ENCODE measurements around the gene ENTPD6. TPM values are rescaled to one million over a fixed set of nuclear protein-coding genes. Genes with fewer than 3 reads are reported as not detected.
"Not testable (repeated sequence)": the region's sequence is repeated elsewhere in the genome, so short reads cannot be mapped to it uniquely, and the experiment has no call there.

ENTPD6 gene
- total RNA-seq, 1 experiment from 2014 or later: 211 TPM

- not testable (repeated sequence) for DNase-seq (ENCODE audit: low spot score)
Measured at GRCh38 chr20:25240851-25241658, 45.5 kb downstream of the ENTPD6 start.

- DNase-seq (ENCODE audit: low spot score): not testable (repeated sequence)
Measured at GRCh38 chr20:25241659-25241955, 46.1 kb downstream of the ENTPD6 start.

DNA sequence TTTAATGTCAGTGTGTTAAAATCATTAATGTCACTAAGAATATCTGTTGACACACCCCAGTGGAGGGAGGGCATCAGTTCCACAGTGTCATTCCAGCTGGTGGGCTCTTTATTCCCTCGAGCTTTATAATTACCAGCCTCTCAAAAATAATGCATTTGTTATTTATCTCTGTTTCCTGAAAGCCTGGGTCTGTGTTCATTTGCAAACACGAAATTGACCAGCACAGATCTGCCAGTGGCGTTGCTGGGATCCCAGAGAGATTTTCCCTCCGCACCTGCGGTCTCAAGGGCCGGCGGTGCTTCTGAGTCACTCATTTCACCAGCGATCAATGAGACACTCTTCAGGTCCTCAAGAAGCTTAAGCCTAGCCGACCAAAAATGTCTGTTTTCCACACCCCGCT is 46.7 kb downstream of the ENTPD6 start:
- no peak for DNase-seq (ENCODE audit: low spot score)

GRCh38 chr20:25243416-25243979 is 48.0 kb downstream of the ENTPD6 start:
- DNase-seq (ENCODE audit: low spot score): no peak

DNA sequence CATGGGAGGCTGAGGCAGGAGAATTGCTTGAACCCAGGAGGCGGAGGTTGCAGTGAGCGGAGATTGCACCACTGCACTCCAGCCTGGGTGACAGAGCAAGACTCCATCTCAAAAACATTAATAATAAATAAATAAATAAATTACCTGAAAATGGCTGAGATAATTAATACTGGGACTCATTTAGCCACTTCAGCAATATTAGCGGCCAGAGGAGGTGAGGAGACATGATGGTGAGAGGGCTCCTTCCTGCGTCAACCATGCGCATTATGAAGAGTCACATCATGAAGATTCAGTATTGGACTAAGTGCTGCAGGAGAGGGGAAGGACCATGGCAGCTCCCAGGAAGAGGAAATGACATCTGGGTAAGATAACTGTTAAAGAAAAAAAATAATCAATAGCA is 49.5 kb downstream of the ENTPD6 start:
- no peak for DNase-seq (ENCODE audit: low spot score)

DNA sequence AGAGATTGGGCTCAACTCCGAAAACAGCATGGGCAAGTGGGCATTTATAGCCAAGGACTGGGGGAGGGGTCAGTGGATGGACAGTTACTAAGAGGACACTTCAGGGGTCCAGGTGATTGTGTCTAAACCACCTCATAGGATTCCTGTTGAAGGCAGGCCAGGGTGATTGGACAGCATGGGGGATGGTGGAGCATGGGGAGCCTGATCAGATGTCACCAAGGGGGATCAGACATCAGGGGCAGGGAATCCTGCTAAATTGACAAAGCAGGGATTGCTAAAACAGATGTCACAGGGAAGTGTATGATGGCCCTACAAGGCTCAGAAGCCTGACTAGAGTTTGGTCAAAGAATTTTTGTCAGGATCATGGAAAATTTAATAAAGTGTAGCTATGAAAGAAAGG is 49.9 kb downstream of the ENTPD6 start:
- no peak for DNase-seq (ENCODE audit: low spot score)

DNA sequence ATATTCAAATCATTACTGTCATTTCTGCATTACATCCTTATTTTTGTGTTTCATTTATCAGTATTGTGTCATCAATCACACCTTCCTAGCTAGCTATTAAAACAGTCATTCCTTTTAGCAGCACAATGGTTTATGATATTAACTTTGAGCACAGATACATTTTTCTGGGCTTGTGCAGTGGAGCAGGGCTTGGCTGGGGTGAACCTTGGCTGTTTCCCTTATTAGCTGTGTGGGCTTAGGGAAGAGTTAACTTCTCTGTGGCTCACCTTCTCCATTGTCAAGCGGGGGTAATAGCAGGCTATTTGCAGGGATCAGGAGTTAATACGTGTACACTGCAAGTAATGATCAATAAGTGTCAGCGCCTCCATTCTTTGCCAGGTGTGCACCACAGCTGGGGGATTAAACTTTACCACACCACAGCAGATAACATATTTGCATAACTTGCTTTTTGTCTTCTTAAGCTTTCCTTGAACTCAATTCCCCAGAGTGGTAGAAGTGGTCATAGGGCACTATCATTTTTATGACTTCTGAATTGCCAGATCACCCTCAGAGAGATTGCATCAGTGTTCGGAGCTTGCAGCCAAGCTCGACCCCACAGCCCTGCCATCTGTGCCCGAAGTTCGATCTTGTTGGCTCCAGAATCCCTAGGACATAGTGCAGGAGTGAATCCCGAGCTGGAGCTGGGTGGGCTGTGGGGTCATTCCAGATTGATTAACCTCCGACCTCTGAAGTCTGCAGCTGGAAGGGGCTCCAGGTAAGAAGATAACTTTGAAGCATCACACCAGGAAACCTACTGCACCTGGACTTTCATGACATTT is 50.9 kb downstream of the ENTPD6 start:
- peak; percentile 52 for DNase-seq (ENCODE audit: low spot score)

GRCh38 chr20:25247000-25247517 is 51.5 kb downstream of the ENTPD6 start:
- DNase-seq (ENCODE audit: low spot score): peak; percentile 83

DNA sequence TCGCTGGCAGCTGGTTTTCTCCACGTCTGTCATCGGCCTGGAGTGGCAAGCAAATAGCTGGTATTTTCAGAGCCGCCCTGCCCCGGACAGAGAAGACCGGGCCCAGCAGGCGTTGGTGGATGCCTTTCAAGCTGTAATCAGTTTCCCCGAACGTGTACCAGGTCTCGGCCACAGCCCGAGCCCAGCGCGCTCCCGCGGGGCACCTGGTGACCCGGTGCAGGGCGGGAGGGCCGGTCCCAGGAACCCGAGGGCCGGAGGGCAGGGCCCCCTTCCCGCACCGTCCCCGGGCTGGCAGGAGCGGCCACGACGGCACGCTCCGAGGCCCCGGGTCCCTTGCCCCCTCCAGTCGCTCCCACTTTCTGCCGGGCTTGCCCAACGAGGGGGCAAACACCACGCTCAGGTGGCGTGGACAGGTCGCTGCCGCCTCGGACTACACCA is 52.0 kb downstream of the ENTPD6 start:
- no peak for DNase-seq (ENCODE audit: low spot score)

GRCh38 chr20:25247956-25248785 is 52.7 kb downstream of the ENTPD6 start, which contains the start of gene PYGB:
Gene PYGB (plus strand): TSS chr20:25248085. CDS start chr20:25248179, 94 bp downstream.
- DNase-seq (ENCODE audit: low spot score): peak; percentile 75

DNA sequence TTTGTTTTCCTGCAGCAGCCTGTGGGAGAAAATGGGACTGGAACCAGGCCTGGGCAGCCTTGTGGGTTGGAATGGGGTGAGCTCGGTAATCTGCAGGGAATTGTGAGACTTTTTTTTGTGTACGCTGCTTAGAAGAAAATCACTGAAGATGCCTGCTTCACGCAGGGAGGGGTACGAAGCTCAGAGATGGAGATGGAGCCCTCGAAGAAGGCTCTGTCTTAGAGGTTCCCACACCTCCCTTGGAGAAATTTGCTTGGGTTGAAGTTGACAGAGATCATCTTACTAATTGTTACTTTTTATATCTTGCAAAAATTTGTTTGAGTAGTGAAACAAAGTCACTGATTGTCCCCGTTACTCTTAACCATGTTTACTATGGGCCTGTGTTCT is 53.3 kb downstream of the ENTPD6 start:
- DNase-seq (ENCODE audit: low spot score): no peak

GRCh38 chr20:25249198-25249931 is 53.9 kb downstream of the ENTPD6 start:
- DNase-seq (ENCODE audit: low spot score): peak; percentile 43

DNA sequence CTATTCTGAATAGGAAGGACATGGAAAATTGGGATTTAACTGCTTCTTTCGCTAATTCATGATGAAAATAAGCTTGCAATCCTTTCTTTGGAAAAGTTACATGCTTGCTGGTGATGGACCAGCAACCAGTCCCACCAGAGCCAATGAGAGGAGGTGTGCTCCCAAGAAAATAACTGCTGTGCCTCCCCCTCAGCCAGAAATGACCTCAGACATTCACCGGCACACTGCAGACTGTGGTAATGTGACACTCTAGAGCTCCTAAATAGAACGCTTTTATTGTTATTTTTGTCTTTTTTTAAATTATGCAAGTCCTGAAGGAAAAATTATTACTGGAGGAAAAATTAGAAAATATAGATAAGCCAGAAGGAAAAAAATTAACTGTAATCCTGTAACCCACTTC is 55.0 kb downstream of the ENTPD6 start:
- DNase-seq (ENCODE audit: low spot score): peak; percentile 40

GRCh38 chr20:25251019-25251418 is 55.5 kb downstream of the ENTPD6 start:
- no peak for DNase-seq (ENCODE audit: low spot score)

GRCh38 chr20:25251558-25251957 is 56.0 kb downstream of the ENTPD6 start:
- no peak for DNase-seq (ENCODE audit: low spot score)

DNA sequence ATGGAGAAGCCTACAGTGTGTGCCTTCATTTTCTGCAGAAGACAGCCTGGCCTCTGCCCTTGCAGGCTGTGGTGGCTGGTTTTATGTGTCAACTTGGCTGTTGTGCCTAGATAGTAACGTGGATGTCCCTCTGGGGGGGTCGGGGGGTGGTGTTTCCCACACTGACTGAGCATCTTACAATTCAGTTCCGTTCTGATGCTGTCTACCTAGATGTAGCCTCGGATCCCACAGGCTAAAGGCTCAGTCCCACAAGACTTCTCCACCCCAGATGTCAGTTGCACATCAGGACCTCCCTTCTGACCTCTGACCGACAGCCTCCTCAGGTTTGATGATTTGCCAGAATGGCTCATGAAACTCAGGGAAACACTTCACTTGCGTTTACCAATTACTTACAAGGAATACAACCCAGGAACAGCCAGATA is 56.7 kb downstream of the ENTPD6 start:
- peak; percentile 52 for DNase-seq (ENCODE audit: low spot score)

GRCh38 chr20:25252686-25253421 is 57.3 kb downstream of the ENTPD6 start:
- DNase-seq (ENCODE audit: low spot score): no peak

DNA sequence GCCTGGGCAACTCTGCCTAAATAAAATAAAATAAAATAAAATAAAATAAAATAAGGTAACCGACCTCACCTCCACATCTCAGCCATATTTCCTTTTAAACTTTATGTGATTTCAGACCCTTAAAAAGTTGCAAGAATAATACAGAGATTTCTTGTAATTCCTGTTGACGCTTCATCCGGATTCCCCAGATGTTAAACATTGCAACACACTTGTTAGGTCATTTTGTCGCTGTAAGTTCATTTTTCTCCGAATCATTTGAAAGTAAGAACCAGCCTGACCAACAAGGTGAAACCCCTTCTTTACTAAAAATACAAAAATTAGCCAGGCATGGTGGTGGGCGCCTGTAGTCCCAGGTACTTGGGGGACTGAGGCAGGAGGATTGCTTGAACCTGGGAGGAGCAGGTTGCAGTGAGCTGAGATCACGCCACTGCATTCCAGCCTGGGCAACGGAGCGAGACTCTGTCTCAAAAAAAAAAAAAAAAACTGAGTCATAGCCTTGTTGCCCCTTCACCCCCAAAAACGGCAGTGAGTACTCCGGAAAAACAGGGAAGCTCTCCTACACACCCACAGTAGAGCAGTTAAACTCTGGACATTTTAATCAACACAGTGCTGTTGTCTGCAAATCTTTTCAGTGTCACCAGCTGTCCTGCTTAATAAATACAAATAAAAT is 58.2 kb downstream of the ENTPD6 start:
- DNase-seq (ENCODE audit: low spot score): no peak

- DNase-seq (ENCODE audit: low spot score): no peak
Measured at GRCh38 chr20:25254571-25254970, 59.1 kb downstream of the ENTPD6 start.

Data from HT-29 (cell line).